ENCODE measurements around the gene RCE1. TPM values are rescaled to one million over a fixed set of nuclear protein-coding genes. Genes with fewer than 3 reads are reported as not detected.

RCE1 gene
- total and polyA plus RNA-seq, 2 donors from 2014 or later: 13.8 to 22.3 TPM

- no peak overlapping the region for H3K27ac ChIP-seq (ENCODE audit: low read depth in 2 of 2, low read length in 2 of 2)
- DNase-seq: peak in 1 of 5 donors; percentile 72
- no peak for FAIRE-seq
- TF ChIP-seq, protein P1, sequence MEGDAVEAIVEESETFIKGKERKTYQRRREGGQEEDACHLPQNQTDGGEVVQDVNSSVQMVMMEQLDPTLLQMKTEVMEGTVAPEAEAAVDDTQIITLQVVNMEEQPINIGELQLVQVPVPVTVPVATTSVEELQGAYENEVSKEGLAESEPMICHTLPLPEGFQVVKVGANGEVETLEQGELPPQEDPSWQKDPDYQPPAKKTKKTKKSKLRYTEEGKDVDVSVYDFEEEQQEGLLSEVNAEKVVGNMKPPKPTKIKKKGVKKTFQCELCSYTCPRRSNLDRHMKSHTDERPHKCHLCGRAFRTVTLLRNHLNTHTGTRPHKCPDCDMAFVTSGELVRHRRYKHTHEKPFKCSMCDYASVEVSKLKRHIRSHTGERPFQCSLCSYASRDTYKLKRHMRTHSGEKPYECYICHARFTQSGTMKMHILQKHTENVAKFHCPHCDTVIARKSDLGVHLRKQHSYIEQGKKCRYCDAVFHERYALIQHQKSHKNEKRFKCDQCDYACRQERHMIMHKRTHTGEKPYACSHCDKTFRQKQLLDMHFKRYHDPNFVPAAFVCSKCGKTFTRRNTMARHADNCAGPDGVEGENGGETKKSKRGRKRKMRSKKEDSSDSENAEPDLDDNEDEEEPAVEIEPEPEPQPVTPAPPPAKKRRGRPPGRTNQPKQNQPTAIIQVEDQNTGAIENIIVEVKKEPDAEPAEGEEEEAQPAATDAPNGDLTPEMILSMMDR (IDR thresholded peaks at IDR 0.05; ENCODE audit: borderline replicate concordance, extremely low read depth, insufficient read depth): no peak
- no peaks in the 10 kb centered on the region for H3K27me3 ChIP-seq (ENCODE audit: control insufficient read depth, insufficient read depth, low read length)
- no peaks in the 10 kb centered on the region for H3K9me3 ChIP-seq (ENCODE audit: control insufficient read depth in 2 of 3, insufficient read depth in 1 of 3, low read length in 3 of 3)
- H3K4me3 ChIP-seq (ENCODE audit: low read length in 3 of 3): no peak overlapping the region
- intact Hi-C loops (cut with DNase I): no loop called here
- no peak overlapping the region for H3K9ac ChIP-seq (ENCODE audit: low read length in 3 of 3)
- peaks cover 0 to 5% (median 0%) of the 10 kb centered on the region in 3 donors for H3K4me1 ChIP-seq (ENCODE audit: control insufficient read depth in 2 of 3, insufficient read depth in 2 of 3, low read depth in 1 of 3, low read length in 3 of 3)
- peaks cover 0 to 5% (median 0%) of the 10 kb centered on the region in 3 donors for H3K36me3 ChIP-seq (ENCODE audit: control insufficient read depth in 2 of 3, insufficient read depth in 3 of 3, low read length in 3 of 3)
These were observed 9.4 kb downstream of the RCE1 start for GRCh38 chr11:66852466-66853241.

DNA sequence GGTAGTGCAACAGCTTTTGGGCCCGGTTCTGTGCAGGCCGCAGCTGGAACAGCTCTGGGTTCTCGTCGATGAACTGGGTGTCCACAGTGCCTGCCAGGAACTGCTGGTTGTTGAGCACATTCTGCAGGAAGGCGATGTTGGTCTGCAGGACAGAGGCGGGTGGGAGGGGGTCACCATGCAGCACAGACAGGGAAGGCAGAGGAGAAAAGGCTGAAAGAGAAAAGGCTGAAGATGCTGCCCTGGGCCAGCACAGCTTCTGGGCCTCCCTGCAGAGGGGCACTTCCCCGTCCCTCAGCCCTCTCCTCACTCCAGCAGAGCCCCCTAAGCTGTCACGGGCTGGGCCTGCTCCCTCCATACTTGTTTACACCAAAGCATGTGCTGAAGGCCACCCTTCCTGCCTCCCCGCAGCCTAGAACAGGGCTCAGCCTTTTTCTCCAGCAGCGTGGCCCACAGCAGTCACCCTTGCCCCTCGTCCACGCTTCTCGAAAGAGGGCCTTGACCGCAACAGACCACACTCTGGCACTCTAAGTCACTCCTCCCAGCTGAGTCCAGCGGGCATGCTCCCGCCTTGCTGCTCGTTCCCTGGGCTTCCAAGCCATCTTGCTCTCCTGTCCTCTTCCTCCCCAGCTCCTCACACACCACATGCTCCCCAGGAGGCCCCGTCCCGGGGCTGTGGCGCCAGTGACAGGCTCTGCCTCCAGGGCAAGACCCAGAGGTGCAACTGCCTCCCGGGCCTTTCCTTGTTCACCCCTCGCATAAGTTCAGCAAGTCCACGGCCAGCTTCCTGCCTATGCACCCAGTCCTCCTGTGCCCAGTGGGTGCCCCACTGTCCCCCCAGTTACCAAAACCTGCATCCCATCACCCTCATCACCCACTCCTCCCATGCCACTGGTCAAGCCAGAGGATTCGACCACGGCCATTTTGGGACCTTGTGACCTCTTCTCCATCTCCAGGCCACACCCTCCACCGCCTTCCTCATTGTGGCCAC lies 10.3 kb downstream of the RCE1 start:
- DNase-seq: peak in 1 of 5 donors; percentile 65
- H3K27ac ChIP-seq (ENCODE audit: low read depth in 2 of 2, low read length in 2 of 2): no peak overlapping the region
- TF ChIP-seq, protein P1 (IDR thresholded peaks at IDR 0.05; ENCODE audit: borderline replicate concordance, extremely low read depth, insufficient read depth): no peak
- no peak overlapping the region for H3K9ac ChIP-seq (ENCODE audit: low read length in 3 of 3)
- no peaks in the 10 kb centered on the region for H3K27me3 ChIP-seq (ENCODE audit: control insufficient read depth, insufficient read depth, low read length)
- H3K4me1 ChIP-seq (ENCODE audit: control insufficient read depth in 2 of 3, insufficient read depth in 2 of 3, low read depth in 1 of 3, low read length in 3 of 3): peaks cover 0 to 5% (median 0%) of the 10 kb centered on the region in 3 donors
- no peak for FAIRE-seq
- intact Hi-C loops (cut with DNase I): no loop called here
- H3K36me3 ChIP-seq (ENCODE audit: control insufficient read depth in 2 of 3, insufficient read depth in 3 of 3, low read length in 3 of 3): peaks cover 0 to 4% (median 0%) of the 10 kb centered on the region in 3 donors
- no peaks in the 10 kb centered on the region for H3K9me3 ChIP-seq (ENCODE audit: control insufficient read depth in 2 of 3, insufficient read depth in 1 of 3, low read length in 3 of 3)
- no peak overlapping the region for H3K4me3 ChIP-seq (ENCODE audit: low read length in 3 of 3)

DNA sequence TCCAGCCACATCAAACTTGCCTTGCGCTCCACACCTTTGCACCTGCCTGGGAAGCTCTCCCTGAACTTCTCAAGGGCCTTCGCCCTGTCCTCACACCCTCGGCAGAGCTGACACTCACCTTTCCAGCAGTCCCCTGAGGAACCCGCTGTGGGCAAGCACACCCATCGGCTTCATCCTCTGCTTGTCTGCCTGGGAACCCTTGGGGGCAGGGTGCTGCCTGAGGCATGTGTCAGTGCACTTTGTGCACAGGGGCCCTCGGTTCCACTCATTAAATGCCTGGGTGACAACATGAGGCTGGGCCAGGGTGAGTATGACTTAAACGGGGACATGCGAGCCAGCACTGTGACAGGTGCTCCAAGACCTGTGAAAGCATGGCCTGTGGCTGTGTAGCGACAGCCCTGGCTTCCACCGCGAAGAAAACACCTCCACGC lies 11.0 kb downstream of the RCE1 start:
- FAIRE-seq (no peak), DNase-seq (peak in 2 of 5 donors; percentile 43 to 49)
- H3K36me3 ChIP-seq (ENCODE audit: control insufficient read depth in 2 of 3, insufficient read depth in 3 of 3, low read length in 3 of 3): no peaks in the 10 kb centered on the region
- no peak overlapping the region for H3K27ac ChIP-seq (ENCODE audit: low read depth in 2 of 2, low read length in 2 of 2)
- no peaks in the 10 kb centered on the region for H3K27me3 ChIP-seq (ENCODE audit: control insufficient read depth, insufficient read depth, low read length)
- no peaks in the 10 kb centered on the region for H3K9me3 ChIP-seq (ENCODE audit: control insufficient read depth in 2 of 3, insufficient read depth in 1 of 3, low read length in 3 of 3)
- TF ChIP-seq, protein P1 (IDR thresholded peaks at IDR 0.05; ENCODE audit: borderline replicate concordance, extremely low read depth, insufficient read depth): no peak
- intact Hi-C loops (cut with DNase I): no loop called here
- H3K9ac ChIP-seq (ENCODE audit: low read length in 3 of 3): no peak overlapping the region
- H3K4me1 ChIP-seq (ENCODE audit: control insufficient read depth in 2 of 3, insufficient read depth in 2 of 3, low read depth in 1 of 3, low read length in 3 of 3): peaks cover 0 to 5% (median 0%) of the 10 kb centered on the region in 3 donors
- H3K4me3 ChIP-seq (ENCODE audit: low read length in 3 of 3): no peak overlapping the region
